Activated T-cell treated with anti-CD3 and anti-CD28 coated beads, Interleukin-2, amount 50 U/mL, for 1 hour (primary cell): ENCODE data around the gene HOXA1.

ENCODE experiments used
- DNase-seq: peaks from one replicate; pipeline ENCODE4 v3.0.0-alpha.2; 2020

Gene HOXA1

DNA sequence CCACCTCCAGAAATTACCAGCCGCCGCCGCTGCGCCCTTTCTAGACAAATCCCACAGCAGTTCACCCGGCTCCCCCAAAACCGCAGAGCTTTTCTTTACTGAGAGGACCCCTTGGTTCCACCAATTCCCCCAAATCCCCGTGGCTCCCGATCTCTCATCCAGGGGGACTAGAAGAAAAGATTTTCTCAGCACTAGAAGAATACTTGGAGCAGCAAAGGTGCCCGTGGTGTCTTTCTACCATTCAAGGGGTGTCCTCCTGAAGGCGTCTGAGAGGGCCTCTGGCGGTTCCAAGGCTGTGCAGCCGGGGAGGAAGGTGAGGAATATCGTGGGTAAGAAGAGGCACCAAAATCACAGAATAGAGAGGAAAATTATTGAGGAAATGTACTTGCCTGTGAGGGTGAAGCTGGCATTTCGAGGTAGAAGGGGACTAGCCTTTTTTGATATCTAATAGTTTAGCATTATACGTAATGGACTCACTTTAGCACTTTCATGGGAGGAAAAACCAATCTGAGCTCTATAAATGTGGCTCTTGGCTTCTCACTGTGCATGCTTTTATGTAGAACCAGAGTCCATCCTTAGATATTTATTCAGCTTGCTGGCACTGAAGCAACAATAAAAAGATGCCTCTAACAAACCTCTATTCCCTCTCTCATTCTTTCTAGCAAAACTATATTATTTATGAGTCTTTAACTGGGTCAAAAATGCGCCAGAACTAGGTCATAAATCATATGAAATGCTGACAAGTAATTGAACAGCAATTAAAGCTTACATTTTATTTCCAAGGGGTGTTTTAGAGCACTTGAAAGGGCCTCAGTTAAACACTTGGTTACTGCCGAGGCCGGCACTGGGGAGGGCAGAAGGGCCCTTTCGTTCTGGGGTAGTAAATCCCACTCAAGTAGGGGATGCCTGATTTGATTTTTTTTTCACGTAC lies 20.5 kb upstream of the HOXA1 start:
- no peak for DNase-seq

DNA sequence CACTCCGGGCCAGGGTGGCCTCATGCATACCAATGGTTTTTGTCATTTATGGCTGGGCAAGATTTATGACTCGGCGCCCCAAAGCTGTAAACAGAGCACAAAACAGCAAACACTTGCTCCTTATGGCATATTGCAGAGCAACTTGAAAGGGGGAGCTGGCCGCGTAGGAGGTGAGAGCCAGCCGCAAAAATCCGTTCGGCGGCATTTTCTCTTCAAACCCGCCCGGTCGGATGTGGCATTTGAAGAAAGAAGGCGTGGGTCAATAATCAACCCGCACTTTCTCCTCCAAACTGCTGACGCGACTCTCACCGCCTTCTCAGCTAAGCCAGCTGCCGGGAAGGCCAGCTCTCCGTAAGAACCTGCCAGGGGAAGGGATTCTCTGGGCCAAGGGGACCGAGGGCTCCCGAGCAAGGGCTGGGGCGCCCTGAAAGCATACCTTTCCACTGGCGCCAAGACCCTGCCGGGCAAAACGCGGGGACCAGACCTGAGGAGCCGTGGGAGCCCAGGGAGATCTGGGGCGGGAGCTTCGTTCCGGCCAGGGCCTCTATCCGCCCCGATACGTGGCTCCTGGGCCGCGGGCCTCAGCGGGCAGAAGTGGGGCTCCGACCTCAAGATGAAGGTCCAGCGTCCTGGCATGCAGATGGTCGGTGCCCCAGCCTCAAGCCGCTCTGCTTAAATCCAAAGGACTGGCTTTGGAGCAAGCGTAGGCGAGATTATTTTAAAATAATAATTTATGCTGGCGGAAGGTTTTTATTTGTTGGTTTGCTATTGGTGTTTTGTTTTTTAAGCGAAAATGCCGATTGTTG lies 19.6 kb upstream of the HOXA1 start:
- no peak for DNase-seq

DNA sequence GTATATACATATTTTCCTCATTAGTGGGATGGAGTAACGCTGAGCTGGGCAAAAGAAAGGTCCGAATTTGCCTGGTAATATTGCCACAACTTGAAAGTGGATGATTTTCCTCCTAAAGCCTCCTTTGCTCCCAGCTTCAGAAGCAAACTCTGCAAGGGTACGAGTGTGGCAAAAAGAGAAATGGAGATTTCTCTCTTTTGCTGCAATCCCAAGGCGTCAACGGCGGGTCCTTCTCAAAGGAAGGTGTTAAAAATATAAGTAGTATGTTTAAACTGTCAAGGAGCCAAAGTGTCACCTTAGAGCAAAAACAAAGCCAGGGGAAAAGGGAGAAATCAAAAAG lies 19.1 kb upstream of the HOXA1 start:
- DNase-seq = no peak

DNA sequence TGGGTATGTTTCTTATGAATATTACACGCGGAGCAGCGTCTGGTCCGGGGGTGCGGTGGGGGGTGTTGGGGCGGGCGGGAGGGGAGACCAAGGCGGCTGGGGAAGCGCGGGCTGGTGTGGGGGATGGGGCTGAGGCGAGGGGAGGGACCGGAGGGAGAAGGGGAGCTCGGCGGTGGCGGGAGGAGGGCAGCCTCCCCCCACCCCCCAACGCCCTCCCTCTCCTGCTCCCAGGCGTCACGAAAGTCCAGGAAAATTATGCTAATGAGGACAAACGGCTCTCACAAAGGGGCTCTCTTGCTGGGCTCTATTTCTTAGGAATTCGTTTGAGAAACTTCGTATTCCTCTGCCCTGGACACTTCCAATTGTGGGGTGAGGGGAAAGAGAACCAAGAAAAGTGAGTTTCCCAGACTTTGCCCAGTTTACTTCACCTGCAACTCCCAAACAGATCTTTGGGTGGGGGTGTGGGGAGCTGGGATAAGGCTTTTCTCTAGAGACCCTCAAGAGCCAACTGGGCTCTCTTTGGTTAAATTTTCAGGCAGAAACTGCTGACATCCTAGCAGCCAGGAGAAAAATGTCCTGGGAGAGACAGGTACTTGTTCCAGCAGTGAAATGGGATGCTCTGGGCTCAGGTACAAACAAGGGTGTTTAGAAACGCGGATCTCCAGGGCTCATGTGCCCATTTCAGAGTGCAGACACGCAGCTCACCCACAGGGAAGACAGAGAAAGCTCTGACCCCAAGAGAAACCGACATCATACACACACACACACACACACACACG lies 18.4 kb upstream of the HOXA1 start:
- DNase-seq = no peak

DNA sequence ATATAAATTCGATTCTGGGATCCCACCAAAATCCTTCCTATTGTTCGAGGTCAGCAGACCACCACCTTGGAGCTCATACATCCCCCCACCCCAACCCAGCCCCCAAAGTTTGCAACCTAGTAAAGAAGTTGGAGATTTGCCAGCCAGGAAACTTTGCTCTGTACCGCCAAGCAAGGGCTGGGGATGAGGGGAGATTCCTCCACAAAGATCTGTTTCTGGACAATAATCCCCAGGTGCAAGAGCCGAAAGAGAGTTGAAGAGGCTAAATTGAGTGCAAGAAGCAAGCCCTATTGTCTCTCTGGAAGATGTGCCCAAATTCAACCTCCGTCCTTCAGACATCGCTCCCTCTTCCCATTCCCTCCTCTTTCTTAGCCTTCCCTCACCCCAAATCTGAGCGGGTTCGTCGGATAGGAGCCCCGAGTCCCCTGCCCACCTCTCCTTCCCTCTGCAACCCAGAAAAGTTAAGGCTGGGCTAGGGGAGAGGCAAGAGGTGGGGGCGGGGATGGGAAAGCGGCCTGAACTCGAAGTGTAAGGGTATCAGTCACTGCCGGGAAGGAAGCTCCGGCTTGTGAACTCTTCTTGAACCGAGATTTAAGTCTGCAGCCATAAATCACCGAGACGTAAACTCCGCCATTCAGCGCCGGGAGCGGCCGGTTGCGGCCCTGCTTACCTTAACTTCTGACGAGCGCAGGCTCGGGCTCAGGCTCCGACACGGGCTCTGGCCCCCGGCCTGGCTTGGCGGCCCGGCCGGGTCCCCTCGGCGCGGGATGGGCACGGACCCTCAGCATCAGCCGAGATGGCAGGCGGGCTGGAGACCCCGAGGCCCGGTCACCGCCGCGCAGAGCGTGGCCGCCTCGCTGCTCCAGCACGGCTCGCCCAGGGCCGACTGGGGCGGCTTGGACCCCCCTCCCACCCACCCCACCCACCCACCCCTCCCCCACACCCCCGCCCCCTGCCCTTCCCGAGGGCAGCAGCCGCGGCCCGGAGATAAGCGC lies 17.5 kb upstream of the HOXA1 start:
- DNase-seq = no peak

DNA sequence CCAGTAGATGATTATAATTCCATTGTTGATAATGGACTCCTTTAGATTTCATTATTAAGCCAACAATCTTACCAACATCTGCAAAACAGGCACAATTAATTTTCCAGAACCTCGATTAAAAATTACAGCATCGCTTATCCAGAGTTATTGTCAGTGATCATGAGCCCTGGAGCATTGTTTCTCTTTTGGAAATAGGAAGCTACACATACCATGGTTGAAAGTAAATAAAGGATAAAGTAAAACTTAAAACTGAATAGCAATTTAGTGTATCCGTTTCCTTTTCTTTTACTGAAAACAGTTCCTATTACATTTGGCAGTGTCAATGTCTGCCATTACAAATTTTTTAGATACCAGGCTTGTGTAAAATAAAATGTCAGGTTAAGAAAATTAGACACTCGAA lies 16.6 kb upstream of the HOXA1 start:
- DNase-seq = no peak

DNA sequence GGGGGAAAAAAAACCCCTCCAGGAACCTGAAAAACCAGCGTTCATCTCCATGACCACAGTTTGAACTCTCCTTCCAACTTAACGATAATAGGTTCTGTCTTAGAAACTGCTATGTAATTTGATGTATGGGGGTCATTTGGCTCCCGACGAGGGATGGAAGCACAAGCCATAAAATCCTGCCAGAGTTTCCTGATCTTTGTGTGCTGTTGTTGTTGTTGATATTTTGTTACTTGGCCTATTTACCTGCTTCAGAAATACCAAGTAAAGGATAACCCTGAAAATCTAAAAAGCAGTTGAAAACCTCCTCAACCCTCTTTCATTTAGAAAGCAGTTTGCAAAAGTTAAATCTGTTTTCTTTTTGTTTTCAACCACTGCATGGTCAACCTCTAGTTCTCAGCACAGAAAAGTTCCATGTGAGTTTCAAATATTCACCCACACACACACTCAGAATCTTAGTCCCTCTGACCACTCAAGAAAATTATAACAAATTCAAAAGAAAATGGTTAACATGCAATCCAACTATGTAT lies 16.0 kb upstream of the HOXA1 start:
- no peak for DNase-seq

DNA sequence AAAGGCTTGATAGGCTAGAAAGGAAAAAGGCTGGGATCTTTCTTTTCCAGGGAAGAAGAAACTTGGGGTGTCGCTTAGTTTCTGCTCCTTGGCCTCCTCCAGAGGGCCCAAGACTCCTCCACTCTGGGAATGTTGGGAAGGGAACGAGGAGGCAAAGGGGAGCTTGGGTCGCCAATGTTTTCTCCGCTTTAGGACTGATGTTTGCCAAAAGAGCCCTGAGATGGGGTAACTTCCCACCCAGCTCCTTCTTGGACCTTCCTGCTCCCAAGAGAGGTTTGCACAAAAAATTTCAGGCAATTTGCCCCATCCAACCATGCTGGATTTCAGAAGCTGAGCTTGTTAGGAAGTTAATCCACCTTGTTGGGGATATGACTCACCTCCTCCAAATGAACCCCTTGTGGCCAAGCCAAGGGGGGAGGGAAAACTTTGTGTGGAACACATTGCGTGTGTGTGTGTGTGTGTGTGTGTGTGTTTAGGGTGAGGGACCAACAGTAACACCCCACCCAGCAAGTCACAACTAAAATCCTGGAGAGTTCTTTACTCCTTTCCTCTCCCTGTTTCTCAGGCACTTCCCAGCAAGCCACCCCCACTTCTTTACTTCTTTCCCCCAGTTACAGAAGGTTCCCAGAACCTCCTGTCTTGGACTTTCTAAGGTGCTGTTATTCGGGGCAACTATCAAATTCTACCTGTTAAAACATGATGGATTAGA lies 15.4 kb upstream of the HOXA1 start:
- DNase-seq = no peak

DNA sequence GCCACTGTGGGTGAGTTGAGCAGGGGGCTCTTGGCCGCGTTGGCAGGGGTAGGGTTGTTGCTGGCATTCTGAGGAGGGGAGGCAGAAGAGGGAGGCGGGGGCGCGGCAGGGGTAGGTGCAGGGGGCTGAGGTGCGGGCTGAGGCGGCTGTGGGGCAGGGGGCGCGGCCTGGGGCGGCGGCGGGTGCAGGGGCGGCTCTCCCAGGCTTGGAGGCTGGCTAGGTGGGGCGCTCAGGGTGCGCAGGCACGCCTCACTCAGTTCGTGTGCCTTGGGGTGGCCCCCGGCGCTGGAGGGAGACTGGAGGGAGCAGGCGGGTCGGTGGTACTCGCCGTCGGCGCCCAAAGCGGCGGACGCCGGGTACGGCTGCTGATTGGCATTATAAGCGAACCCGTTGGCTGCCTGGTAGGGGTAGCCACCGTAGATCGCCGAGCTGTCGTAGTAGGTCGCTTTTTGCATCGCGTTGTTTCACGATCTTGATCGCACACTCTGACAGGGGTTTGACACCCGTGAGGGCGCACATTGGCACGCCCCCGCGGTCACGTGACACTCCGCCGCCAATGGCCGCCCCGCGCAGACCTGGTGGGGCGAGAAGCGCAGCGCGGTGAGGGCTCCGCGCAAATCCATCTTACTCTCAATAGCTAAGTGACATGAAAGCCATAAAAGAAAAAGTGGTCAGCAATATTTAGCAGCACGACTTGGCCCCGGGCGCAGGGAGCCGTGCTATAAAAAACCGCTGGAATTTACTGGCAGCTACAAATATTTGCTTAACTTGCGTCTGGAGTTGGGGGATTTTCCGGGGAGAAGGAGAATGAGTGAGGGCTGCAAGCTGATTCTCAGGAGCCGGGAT lies 14.6 kb upstream of the HOXA1 start:
- DNase-seq = no peak

DNA sequence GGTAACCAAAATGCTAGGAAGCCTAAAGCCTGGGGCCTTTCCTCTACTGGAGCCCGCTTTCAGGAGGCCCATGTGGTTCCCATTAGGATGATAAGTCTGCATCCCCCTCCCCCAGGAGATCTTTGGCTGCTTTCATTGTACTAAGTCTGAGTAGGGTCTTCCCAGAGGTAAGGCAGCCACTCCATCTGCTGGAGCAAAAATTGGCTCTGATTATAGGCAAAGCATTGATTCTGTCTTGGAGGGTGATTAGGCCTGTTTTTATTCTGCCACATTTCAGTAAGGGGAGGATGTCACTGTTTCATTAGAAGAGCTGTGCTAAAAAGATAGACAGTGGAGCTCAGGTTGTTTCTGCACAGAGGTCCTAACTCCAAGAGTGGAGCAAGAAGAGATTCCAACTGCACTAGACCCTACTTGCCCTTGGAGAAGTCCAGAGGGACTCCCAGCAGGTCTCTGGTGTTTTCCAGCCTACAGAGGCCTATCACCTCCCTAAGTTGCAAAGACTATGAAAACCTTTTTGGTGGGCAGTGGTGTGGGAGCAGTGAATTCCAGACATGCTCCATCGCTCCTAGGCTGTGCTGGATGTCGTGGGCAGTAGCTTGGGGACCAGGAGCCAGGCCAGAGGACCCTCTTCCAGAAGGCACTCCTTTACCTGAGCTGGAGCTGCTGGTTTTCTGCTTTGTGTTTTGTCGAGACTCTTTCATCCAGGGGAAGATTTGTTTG lies 13.8 kb upstream of the HOXA1 start:
- no peak for DNase-seq

DNA sequence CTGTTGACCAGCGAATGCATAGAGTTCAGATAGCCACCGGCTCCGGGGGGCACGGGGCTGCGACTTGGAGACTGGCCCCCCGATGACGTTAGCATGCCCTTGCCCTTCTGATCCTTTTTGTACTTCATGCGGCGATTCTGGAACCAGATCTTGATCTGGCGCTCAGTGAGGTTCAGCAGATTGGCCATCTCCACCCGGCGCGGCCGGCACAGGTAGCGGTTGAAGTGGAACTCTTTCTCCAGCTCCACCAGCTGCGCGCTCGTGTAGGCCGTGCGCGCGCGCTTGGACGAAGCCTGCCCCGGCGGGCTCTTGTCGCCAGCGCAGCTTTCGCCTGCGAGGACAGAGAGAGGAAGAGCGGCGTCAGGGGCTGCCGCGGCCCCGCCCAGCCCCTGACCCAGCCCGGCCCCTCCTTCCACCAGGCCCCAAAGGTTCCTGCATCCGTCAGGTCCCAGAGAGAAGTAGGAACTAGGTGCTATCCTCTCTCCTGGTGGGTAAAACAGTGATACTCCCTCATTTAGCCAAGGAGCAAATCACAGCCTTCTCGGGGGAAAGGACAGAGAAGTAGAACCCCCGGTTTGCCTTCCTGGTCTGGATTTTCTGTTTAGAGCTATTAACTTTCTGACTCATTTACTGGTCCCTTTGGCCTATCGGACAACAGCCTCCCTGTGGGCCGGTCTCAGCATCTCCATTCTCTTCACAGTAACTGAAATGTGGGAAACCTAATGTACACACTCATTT lies 12.8 kb upstream of the HOXA1 start:
- DNase-seq = no peak

DNA sequence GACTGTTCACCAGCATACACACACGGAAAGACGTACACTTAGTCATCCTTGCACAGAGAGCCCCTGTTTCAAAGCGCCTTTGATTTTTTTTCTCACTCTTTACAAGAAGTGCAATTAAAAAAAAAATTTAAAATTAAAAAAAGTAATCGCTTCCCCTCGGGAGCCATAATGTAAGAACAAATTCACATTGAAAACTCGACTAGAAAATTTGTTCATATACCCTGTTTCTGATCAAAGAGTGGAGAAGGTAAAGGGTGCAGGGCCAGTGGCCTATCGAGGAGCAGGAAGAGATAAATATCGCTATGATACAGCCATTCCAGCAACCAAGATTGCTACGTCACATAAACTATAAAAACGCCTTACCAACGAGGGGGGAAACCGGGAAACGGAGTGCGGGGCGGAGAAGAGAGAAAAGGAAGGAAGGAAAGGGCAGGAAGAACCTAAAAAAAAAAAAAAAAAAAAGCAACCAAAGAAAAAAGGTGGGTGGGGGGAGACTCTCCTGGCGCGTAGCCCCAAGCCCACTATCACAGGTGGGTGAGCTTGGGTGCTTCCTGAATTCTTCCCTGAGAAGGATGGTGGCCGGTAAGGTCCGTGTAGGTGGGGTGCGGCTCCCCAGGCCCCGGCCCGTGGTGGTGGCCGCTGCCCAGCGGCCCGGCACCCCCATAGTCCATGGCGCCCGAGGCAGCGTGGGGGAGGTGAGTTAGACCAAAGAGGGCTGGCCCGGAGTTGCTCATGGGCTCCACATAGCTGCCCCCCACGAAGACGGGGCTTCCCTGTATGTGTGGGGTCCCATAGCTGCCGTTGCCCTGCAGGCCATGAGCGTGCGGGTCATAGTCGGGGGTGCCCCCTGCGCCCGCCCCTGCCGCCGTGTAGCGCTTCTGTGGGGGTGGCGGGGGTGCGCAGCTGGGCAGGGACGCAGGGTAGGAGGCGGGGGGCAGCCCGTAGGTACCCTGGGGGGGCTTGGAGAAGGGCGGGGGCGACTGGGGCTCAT lies 11.9 kb upstream of the HOXA1 start:
- DNase-seq = no peak

DNA sequence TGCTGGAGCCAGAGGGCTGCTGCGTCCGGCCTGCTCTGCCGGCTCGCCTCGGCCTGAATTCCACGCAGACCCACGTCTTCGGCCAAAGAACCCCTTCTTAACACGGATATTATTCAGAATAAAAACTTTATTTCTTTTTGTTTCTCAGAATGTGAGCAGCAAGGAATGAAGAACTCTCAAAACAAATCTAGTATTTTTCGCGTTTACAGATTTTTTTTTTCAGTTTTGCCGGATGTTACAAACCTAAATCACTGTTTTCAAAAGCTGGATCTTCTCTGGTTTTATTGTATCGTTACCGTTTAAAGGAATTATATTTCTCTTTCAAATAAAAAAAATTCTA lies 11.1 kb upstream of the HOXA1 start:
- no peak for DNase-seq

DNA sequence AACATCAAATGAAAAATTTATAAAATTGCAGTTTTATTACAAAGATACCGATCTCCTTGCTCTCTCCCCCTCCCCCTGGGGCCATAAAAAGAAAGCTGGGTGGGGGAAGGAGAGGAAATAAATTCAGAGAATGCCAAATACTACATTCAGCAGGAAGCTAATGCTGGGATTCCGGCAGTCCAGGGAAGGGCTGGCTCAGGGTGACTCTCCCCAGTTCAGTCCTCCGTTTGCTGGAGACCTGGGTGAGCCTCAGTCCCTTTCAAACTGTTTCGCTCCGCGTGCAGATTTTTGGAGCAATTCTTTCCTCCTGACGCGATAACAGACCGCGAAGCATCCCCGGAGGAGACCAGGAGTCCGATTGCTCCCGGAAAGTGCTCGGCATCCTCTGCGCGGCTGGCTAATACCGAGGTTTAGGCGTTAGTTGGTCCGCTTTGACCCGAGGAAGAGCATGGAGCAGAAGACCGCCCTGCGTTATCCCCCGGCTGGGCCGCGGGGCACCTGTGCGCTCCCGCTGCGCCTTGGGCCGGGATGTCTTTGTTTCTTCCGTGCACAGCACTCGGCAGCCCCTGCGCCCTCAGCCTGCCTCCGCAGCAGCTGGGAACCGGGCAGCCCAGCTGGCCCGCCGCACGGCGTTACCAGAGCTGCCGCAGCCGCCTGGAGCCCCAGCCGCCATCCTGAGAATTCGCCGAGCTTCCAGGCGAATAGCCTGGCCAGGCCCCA lies 10.5 kb upstream of the HOXA1 start:
- no peak for DNase-seq

DNA sequence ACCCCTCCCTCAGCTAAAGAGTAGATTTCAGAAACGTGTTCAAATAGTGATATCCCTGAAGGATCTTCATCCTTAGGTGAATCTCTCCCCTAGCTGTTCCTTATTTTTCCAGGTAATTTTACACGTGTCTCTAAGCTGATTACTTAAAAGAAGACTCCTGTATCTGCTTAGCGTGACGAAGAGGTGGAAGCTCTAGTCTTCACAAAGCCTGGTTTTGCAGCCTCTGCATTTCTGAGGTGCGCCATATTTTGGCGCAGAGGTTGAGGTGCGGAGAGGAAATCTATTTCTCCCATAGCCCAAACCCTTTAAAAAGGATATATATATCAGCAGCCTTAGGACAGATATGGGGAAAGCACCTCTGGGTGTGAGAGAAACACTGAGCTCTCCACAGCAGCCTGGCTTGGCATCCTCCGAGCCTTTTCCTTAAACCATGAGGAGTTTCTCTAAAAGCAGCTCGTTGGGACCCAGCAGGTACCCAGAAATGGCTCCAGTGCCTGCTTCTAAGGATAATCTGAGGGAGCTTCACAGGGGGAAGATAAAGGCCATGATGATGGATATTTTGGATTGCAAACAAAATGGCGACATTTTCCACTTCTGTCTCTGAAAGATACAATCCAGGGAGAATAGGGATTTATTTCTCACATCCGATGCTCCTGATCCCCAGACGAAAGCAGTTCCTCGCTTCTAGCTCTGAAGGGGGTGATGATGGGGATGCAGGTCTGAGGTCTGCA lies 9.7 kb upstream of the HOXA1 start:
- DNase-seq = no peak

DNA sequence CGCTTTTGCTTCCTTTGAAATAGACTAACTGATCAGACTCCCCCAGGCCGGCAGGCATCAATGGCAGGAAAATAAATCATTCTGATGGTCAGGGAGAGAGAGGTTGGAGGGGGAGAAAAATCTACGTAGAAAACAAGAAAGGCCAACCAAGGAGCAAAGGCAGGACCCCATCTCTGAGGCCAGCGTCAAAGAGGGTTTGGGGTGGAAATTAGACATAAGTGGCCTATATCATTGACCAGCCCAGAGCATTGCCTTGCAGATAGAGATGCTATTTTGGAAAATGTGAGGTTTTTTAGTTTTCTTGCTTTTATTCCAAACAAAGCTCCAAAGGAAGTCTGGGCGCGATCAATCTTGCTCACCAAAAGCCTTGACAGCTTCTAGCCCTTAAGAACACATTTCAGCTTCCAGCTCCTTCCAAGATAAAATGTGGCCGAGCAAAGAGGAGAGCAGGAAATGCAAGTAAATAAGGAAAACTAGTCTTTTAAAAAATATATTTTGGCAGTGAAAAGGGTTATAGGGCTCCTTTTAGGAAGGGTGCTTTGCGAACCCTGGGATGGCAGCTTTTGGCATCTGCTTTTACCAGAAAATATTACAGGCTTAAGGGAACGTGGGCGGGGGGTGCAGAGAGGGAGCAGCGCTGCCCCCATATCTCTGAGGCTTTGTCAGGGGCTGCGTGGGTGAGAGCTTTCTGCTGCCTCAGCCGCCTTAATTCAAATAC lies 8.7 kb upstream of the HOXA1 start:
- DNase-seq = no peak
